ENCODE results near the gene MIXL1.
"Not testable (repeated sequence)": the region's sequence is repeated elsewhere in the genome, so short reads cannot be mapped to it uniquely, and the experiment has no call there.

The MIXL1 gene

GRCh38 chr1:226216056-226216455, 7.4 kb upstream of the MIXL1 start:
- DNase-seq = no peak

GRCh38 chr1:226217273-226217672, 6.2 kb upstream of the MIXL1 start:
- no peak for DNase-seq

GRCh38 chr1:226220473-226221189, 2.8 kb upstream of the MIXL1 start:
- no peak for DNase-seq

GRCh38 chr1:226222686-226223085, 778 bp upstream of the MIXL1 start:
- no peak for DNase-seq

- peak; percentile 67 for DNase-seq
These were observed 351 bp downstream of the MIXL1 start for GRCh38 chr1:226223786-226224244.

- DNase-seq = no peak
These were observed 3.1 kb downstream of the MIXL1 start for GRCh38 chr1:226226601-226227000.

GRCh38 chr1:226233293-226233692, 9.8 kb downstream of the MIXL1 start:
- DNase-seq = no peak

GRCh38 chr1:226233806-226234205, 10.3 kb downstream of the MIXL1 start:
- DNase-seq = no peak

- DNase-seq = no peak
These were observed 13.4 kb downstream of the MIXL1 start for GRCh38 chr1:226236826-226237225.

GRCh38 chr1:226239421-226239820, 16.0 kb downstream of the MIXL1 start:
- no peak for DNase-seq

- no peak for DNase-seq
These were observed 24.6 kb downstream of the MIXL1 start for GRCh38 chr1:226248091-226248490.

- no peak for DNase-seq
These were observed 25.3 kb downstream of the MIXL1 start for GRCh38 chr1:226248796-226249195.

GRCh38 chr1:226250511-226250910, 27.0 kb downstream of the MIXL1 start:
- DNase-seq = no peak

- DNase-seq = not testable (repeated sequence)
These were observed 29.4 kb downstream of the MIXL1 start for GRCh38 chr1:226252841-226253240.

- no peak for DNase-seq
These were observed 30.5 kb downstream of the MIXL1 start for GRCh38 chr1:226253933-226254332.

GRCh38 chr1:226255380-226255779, 31.9 kb downstream of the MIXL1 start:
- DNase-seq = no peak

- DNase-seq = no peak
These were observed 38.4 kb downstream of the MIXL1 start for GRCh38 chr1:226261818-226262217.

GRCh38 chr1:226268421-226269124, 45.1 kb downstream of the MIXL1 start:
- DNase-seq = no peak

- not testable (repeated sequence) for DNase-seq
These were observed 48.9 kb downstream of the MIXL1 start for GRCh38 chr1:226272233-226272902.

- no peak for DNase-seq
These were observed 50.7 kb downstream of the MIXL1 start for GRCh38 chr1:226274138-226274537.

GRCh38 chr1:226276077-226276682, 52.7 kb downstream of the MIXL1 start:
- DNase-seq = no peak
